Measurements from ENCODE around the gene TRAPPC2L.
"Not testable (repeated sequence)": the region's sequence is repeated elsewhere in the genome, so short reads cannot be mapped to it uniquely, and the experiment has no call there.

Gene TRAPPC2L

DNA sequence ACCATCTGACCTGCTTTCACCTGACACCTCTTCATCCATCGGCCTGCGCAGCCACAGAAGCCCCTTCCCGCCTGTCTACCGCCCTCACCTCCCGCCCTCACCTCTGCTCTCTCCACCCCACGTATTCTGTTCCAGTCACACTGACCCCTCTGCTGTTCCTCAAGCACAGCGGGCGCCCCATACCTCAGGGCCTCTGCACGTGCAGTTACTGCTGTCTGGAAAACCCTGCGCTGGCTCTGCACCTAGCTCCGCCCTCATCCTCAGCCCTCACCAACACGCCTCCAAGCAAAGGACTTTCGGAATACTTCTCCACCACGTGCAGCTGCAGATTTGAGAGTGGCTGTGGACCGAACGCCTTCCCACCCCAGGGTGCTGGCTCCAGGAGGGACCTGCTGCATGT is 34.2 kb downstream of the TRAPPC2L start:
- no peak for DNase-seq (ENCODE audit: low spot score)

DNA sequence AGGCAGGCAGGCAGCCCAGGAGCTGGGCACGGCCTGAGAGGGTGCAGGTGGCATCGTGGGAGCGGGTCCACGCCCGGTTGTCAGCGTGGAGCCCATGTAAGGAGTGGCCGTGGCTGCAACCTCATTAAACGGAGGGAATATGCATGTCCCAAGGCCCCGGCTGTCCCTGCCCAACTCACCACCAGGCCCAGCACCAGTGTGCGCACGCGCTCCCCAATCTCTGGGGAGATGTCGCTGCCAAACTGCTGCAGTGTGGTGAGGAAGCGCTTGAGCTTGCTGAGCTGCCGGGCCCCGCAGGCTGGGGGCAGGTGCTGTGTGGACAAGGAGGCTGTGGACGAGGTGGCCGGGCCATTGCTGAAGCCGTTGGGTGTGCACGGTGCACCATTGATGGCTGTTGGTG is 35.1 kb downstream of the TRAPPC2L start:
- no peak for DNase-seq (ENCODE audit: low spot score)

DNA sequence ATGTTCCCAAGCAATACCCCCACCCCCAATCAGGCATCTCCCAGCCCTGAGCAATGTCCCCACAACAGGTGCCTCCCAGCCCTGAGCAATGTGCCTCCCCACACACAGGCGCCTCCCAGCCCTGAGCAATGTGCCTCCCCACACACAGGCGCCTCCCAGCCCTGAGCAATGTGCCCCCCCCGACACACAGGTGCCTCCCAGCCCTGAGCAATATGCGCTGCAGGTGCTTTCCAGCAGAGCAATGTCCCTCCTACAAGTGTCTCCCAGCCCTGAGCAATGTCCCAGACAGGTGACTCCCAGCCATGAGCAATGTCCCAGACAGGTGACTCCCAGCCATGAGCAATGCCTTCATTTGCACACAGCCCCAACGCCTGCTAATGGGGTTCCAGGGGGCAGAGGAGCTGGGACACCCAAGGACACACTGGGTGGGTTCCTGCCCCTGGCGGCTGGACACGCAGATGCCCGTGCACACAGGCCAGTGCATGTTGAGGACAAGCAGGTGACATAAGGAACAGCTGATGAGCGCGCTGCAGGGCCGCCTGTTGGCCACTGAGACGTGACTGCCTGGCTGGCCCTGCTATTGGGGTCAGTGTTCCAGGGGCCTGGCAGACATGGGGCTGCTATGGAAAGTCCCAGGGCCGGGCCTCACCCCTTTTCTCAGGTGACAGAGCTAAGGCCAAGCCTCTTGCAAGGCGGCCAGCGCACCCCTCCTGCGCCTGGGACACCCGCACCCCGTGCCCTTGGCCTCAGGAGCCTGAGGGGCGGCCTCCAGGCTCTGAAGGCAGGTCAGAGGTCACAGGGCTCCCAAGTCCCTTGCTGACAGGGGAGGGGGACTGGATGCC is 36.4 kb downstream of the TRAPPC2L start:
- DNase-seq (ENCODE audit: low spot score) = no peak

DNA sequence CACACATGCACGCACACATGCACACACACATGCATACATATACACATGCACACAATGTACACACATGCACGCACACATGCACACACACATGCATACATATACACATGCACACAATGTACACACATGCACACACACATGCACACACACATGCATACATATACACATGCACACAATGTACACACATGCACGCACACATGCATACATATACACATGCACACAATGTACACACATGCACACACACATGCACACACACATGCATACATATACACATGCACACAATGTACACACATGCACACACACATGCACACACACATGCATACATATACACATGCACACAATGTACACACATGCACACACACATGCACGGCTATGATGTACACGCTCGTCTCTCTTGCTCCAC is 37.3 kb downstream of the TRAPPC2L start:
- DNase-seq (ENCODE audit: low spot score) = not testable (repeated sequence)

DNA sequence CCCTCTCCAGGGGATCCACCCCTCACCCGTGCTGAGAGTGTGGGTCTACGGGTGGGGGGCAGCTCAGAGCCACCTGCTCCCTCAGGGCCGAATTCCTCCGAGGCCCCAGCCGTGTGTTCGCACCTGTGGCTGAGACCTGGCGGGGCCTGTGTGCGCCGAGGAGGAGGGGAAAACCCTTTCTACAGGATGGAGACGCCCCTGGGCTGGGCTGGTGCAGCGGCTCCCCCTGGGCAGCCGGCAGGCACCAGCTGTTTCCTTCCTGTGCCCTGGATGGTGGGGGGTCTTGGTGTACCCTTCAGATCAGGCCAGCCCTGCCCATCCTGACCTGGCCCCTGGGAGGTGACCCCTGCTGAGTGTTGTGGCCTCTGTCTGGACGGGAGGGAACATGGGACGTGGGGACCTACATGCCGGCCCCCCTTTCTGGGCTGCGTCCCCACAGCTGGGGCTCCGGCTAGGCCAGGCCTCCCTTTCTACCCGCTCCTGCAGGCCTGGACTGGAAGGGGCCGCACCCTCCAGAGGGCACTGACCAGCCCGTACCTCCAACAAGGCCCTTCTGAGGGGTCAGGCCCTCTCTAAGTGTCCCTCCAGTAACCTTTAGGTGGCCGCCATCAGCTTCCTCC is 37.9 kb downstream of the TRAPPC2L start:
- no peak for DNase-seq (ENCODE audit: low spot score)

DNA sequence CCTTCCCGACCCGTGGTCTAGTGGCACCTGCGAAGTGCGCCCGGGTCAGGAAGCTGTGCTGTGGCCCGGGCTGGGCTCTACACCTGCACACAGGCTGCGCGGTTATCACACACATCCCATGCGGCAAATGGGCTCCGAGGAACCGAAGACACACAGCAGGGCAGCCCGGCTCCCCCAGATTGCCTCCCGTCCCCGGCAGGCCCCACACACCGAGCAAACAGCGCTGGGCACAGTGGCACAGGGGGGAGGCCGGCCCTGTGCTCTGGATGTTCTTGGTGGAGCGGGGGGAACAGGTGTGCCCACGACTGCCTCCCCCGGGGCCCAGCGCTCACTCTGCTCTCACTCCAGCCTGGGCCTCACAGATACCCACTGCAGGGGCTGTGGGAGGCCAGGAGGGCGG is 38.4 kb downstream of the TRAPPC2L start:
- DNase-seq (ENCODE audit: low spot score) = no peak

DNA sequence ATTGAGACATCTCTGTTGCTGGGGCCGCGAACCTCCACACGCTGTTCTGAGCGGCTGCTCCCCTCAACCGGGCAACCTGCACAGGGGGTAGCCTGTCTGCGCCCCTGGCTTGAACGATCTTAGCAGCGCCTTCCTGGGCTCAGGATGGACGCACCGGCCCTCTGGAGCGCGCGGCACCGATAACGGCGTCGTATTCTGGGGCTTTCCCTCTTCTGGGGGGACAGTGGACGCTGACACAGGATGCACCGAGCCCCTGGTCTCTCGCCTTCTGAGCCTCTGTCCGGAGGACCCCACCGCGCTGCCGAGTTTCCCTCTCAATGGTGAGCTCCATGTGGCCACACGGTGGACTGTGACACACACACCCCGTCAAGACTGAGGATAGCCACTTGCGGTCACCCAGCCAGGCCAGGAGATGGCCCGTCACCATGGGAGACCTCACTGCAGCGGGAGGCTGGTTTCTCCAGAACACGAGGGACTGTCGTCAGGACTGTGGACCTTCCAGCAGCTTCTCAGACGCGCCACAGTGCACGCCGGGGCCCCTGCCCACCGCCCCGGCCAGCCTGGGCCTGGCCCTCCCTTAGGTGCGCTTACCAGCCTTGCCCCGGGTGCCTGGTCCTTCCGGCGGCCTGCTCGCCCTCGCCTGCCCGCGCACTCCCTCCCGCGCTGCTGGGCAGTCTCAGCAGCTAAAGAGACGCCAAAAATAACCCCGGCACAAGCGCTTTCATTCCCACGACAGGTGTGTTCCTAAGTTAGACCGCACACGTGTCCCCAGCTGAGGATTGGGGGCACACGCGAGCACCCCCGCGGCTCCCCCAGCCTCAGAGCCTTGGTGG is 39.5 kb downstream of the TRAPPC2L start:
- DNase-seq (ENCODE audit: low spot score) = no peak

DNA sequence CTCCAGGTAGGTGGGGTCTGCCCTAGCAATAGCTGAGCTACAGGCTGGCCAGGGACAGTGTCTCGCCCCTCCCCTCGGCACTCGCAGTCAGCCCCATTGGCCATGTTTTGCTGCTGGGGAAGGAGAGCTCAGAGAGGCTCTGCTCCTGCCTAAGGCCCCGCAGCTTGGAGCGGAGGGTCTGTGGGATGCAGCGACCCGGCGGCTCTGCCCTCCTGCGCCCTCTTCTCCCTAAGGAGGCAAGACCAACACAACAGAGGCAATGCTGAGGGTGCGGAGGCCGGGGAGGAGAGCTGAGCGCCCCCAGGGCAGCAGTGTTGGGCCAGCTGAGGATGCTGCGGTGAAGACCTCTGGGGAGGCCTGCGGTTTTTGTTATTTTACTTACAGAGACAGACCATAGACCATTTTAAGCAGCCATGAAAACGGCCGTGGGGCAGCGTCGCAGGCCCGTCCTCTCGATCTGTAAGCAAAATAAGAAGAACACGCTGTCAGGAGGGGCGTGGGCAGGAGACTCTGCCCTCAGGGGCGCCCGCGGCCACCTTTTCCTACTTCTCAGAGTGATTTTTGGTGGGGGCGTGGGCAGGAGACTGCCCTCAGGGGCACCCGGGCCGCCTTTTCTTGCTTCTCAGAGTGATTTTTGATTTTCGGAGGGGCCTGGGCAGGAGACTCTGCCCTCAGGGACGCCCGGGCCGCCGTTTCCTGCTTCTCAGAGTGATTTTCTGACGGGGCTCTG is 40.9 kb downstream of the TRAPPC2L start:
- no peak for DNase-seq (ENCODE audit: low spot score)

DNA sequence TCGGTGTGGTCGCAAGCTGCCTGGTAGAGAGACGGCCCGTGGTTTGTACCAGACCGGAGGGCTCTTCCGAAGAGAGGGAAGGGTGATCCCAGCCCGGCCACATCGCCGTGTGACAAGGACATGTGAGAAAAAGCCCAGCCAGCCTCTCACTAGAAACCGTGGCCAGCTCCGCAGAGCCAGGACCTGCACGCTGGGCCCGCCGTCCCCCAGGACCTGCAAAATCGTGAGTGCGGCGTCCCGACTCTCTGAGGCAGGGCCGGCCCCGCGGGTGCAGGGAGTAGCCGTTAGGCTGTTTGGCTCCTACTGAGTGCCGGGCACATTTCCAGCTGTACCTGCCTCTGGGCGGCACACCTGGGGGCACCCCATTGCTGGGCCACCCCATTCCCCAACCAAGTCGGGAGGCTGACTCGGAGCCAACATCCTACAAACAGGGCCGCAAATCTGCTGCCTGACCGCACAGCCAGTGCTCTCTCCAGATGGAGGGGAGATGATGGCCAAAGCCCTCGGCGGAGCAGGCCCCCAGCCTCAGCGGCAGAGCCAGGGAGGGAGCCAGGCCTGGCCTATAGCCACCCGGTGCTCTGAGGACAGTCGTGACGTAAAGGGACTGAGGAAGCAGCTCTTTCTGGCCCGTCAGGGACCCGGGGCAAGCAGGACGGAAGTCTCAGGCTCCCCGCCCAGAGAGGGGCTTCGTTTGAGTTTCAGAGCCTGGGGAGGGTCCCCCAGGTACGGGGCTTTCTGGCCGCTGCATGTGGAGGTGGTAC is 43.2 kb downstream of the TRAPPC2L start:
- DNase-seq (ENCODE audit: low spot score) = no peak

DNA sequence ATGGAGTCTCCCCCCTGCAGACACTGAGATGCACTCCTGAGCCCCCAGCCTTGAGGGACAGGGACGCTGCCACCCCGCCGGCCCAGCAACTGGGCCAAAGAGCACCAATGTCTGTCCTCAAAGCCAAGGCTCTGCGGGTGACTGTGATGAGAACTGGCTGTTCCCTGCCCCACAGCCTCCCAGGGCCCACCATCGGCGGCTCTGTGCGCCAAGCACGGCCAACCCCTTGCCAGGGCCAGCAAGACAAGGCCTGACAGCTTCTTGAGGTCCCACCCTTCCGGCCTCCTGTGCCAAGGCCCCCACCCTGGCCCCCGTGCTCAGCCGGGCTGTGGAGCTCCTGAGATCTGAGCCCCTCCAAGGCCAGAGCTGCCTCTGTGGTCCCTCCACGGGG is 43.7 kb downstream of the TRAPPC2L start:
- DNase-seq (ENCODE audit: low spot score) = no peak

DNA sequence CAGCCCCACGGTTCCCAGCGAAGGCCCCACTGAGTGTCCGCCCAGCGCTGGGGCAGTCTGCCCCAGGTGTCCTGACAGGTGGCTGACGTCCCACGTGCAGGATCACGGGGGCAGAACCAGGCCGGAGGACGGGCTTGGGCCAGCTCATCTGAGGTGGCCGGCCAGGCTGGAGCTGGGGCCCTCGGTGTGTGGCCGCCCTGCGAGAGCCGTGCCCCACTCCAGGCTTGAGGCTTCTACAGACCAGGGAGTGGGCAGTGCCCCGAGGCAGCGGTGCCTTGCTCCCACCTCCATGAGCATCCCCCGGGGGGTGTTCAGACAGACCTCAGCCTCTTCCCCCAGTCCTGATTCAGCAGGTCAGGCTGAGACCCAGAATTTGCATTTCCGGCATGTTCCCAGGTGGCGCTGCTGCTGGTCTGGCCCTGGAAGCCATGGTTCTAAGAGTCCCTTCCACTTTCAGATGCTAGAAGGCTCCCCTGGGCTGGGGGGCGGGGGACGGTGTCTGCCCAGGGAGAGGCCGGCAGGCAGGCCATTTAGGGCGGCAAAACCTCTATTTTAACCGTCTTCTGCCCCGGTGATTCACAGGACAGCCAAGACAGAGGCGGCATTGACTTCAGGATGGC is 44.9 kb downstream of the TRAPPC2L start:
- no peak for DNase-seq (ENCODE audit: low spot score)

DNA sequence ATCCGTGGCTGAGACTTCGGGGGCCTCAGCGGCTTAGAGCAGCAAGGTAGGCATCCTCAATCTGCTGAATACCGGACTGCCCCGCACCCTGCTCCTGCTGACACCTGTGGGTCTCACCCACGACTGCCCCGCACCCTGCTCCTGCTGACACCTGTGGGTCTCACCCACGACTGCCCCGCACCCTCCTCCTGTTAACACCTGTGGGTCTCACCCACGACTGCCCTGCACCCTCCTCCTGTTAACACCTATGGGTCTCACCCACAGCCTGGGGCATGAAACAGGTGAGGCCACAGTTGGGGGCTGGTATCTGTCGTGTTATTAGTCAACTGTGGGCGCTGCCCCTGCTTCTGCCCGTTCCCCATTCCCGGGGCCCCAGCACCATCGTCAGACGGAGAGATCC is 45.8 kb downstream of the TRAPPC2L start:
- DNase-seq (ENCODE audit: low spot score) = no peak

DNA sequence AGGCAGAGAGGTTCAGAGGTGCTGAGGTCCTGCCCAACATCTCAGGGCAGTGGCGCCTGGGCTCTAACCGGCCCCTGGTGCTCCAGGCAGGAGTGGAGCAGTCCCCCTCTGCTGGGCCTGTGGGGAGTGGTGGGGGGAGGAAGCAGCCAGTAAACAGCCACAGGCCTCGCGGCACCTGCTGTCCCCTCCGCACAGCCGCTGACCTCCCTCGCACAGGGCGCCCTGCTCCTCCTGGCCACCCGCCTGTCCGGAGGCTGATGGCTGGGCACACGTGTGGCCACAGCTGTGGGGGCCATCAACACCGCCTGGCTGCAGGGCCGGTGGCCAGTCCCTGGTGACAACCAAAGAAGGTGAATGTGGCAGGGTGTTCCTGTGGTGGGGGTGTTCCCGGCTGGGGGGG is 46.3 kb downstream of the TRAPPC2L start:
- no peak for DNase-seq (ENCODE audit: low spot score)

DNA sequence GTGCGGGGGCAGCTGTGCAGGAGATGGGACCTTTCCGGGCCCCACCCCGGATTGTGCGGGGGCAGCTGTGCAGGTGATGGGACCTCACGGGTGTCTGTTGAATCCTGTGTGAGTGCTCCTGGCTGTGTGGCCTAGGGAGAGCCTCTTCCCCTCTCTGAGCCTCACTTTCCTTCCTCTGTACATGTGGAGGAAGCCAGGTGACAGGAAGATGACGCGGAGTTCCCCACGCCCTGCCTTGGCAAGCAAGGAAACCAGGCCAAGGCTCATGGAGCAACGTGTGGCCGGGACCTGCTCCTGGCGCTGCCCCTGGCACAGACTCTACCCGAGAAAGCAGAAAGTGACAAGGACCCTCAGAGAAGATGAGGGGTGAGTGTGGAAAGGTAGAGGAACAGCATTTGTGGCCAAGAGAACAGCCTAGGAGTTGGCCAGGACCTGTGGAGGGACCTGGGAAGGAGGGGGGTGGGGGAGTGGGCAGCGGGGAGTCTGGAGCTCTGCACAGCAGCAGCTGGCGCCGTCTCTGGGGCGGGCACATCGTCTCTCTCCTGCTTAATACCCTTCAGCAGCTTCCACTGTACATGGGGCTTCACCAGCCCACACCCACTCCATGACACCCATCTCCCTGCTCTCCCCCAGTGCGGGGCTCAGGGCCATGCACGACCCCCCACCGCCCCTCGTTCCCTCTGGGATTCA is 47.9 kb downstream of the TRAPPC2L start:
- no peak for DNase-seq (ENCODE audit: low spot score)

DNA sequence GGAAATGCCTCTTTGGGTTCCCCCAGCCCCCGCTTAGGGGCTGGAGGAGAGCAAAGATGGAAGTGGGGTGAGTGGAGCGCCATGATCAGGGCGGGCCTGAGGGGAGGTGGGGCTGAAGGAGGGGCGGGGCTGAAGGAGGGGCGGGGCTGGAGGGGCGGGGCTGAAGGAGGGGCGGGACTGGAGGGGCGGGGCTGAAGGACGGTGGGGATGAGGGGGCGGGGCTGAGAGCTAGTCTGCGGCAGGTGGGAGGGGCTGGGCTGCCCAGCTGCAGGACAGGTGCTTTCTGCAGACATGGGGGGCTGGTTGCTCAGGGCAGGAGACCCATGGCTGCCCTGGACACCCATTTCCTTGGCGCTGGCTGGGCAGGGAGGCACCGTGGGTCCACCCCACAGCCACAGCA is 48.6 kb downstream of the TRAPPC2L start:
- DNase-seq (ENCODE audit: low spot score) = peak; percentile 50

DNA sequence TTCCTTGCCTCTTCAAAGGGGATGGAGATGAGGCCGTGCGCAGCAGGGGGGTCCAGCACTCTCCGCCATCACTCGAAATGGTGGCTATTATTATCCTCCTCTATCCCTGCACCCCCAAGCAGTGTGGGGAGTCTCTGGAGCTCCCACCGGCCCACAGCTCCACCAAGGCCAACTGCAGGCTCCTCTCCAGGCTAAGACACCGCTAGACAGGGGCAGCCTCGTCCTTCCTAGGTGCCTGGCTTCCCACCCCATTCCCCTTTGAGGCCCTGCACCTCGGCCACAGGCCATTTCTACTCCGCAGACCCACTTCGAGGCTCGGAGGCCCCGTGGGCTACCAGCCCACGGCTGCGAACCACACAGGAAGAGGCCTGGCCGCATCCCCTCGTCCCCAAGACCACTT is 49.1 kb downstream of the TRAPPC2L start:
- no peak for DNase-seq (ENCODE audit: low spot score)

DNA sequence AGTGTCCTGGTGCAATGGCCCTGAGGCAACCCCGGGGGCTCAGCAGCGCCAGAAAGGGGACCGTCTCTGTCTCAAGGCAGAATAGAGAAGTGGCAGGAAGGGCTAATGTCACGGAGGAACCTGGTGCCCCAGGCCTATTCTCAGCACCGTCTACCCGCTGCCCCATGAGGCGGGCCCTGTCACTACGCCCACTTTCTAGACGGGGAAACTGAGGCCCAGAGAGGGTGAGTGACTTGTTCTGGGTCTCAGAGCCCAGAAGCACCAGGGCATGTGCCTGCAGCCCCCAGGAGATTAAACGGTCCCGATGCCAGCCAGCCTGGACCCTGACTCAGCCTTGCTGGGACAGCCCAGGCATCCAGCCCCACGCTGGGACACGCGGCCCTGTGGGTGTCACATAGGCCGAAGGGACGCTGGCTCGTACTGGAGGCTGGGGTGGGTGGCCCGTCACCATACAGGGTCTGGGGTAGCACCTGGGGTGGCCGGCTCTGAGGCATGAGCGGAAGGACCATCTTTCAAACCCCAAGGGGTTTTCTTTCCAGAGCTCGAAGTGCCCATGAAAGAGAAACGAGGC is 49.7 kb downstream of the TRAPPC2L start:
- DNase-seq (ENCODE audit: low spot score) = peak; percentile 37

DNA sequence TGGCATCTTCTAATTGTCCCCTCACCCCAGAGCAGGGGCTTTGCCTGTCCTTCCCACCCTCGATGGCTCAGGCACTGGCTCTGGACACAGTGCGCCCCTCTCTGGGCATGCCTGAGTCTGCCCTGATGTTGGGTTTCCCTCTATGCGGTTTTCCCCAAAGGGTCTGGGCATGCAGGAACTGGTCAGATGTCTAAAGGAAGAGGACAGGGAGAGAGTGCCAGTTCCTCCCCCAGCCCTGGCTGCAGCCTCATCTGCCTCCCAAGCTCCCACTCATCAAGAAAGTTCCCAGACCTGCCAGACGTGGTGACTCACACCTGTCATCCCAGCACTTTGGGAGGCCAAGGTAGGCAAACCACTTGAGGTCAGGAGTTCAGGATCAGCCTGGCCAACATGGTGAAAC is 50.8 kb downstream of the TRAPPC2L start:
- no peak for DNase-seq (ENCODE audit: low spot score)

DNA sequence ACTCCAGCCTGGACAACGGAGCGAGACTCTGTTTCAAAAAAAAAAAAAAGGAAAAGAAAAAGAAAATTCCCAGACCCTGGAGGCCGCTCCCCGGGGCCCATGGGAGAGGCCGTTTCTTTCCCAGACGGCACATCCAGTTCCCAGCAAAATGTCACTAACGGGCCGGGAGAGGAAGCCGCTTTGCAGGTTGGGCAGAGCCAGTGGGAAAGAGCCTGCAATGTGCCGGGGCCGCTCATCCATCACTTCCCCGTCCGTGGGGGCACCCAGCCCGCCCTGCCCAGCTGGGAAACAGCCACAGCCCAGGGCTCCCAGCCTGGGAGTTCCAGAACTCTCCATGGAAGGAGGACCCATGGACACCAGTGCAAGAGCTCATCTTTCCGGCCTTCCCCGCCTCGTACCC is 51.4 kb downstream of the TRAPPC2L start:
- DNase-seq (ENCODE audit: low spot score) = no peak

All from NAMALWA (cell line).